ENCODE results near the gene KIF26B.

Gene KIF26B

GRCh38 chr1:245283001-245283400 is 128.2 kb downstream of the KIF26B start:
- H3K9me3 Mint-ChIP-seq = peaks cover 0 to 13% of the 10 kb centered on the region in 2 donors
- H3K27ac Mint-ChIP-seq = no peak overlapping the region
- ATAC-seq (no peak), DNase-seq (no peak)
- no peak overlapping the region for H3K4me3 Mint-ChIP-seq
- H3K4me1 Mint-ChIP-seq = no peaks in the 10 kb centered on the region
- peaks cover 11% of the 10 kb centered on the region for H3K27me3 Mint-ChIP-seq

GRCh38 chr1:245285168-245285567 is 130.4 kb downstream of the KIF26B start:
- no peaks in the 10 kb centered on the region for H3K4me1 Mint-ChIP-seq
- H3K9me3 Mint-ChIP-seq = peaks cover 0 to 13% of the 10 kb centered on the region in 2 donors
- H3K4me3 Mint-ChIP-seq = no peak overlapping the region
- H3K27ac Mint-ChIP-seq = no peak overlapping the region
- DNase-seq (no peak), ATAC-seq (no peak)
- H3K27me3 Mint-ChIP-seq = peaks cover 11% of the 10 kb centered on the region

GRCh38 chr1:245288796-245289195 is 134.0 kb downstream of the KIF26B start:
- Mint-ChIP-seq H3K9me3 (no peaks in the 10 kb centered on the region), H3K27me3 (peaks cover 12% of the 10 kb centered on the region), H3K4me1 (no peaks in the 10 kb centered on the region), H3K4me3 (no peak overlapping the region), H3K27ac (no peak overlapping the region)
- DNase-seq = no peak
- ATAC-seq = no peak

GRCh38 chr1:245290836-245291235 is 136.1 kb downstream of the KIF26B start:
- H3K27ac Mint-ChIP-seq = no peak overlapping the region
- no peak for DNase-seq

GRCh38 chr1:245291351-245291750 is 136.6 kb downstream of the KIF26B start:
- no peaks in the 10 kb centered on the region for H3K9me3 Mint-ChIP-seq
- H3K27me3 Mint-ChIP-seq = peaks cover 12% of the 10 kb centered on the region
- no peak for ATAC-seq

More at GRCh38 chr1:245290836-245291235, 136.1 kb downstream of the KIF26B start:
- Mint-ChIP-seq H3K27me3 (peaks cover 12% of the 10 kb centered on the region), H3K4me3 (no peak overlapping the region), H3K9me3 (no peaks in the 10 kb centered on the region), H3K4me1 (no peaks in the 10 kb centered on the region)
- ATAC-seq = no peak

GRCh38 chr1:245292141-245292540 is 137.4 kb downstream of the KIF26B start:
- Mint-ChIP-seq H3K27me3 (peaks cover 12% of the 10 kb centered on the region), H3K4me3 (no peak overlapping the region), H3K9me3 (no peaks in the 10 kb centered on the region), H3K27ac (no peak overlapping the region), H3K4me1 (no peaks in the 10 kb centered on the region)
- DNase-seq = no peak
- no peak for ATAC-seq

More at GRCh38 chr1:245291351-245291750, 136.6 kb downstream of the KIF26B start:
- Mint-ChIP-seq H3K27ac (no peak overlapping the region), H3K4me1 (no peaks in the 10 kb centered on the region), H3K4me3 (no peak overlapping the region)
- DNase-seq = no peak

GRCh38 chr1:245292553-245292952 is 137.8 kb downstream of the KIF26B start:
- ATAC-seq (no peak), DNase-seq (no peak)
- no peak overlapping the region for H3K4me3 Mint-ChIP-seq
- no peak overlapping the region for H3K27ac Mint-ChIP-seq
- peaks cover 12% of the 10 kb centered on the region for H3K27me3 Mint-ChIP-seq
- H3K9me3 Mint-ChIP-seq = no peaks in the 10 kb centered on the region
- H3K4me1 Mint-ChIP-seq = no peaks in the 10 kb centered on the region

GRCh38 chr1:245294020-245294419 is 139.2 kb downstream of the KIF26B start:
- peaks cover 12% of the 10 kb centered on the region for H3K27me3 Mint-ChIP-seq
- ATAC-seq = no peak
- H3K9me3 Mint-ChIP-seq = no peaks in the 10 kb centered on the region
- no peak overlapping the region for H3K4me3 Mint-ChIP-seq
- no peak overlapping the region for H3K27ac Mint-ChIP-seq
- no peaks in the 10 kb centered on the region for H3K4me1 Mint-ChIP-seq
- DNase-seq = no peak

- Mint-ChIP-seq H3K27me3 (peaks cover 12% of the 10 kb centered on the region), H3K27ac (no peak overlapping the region), H3K9me3 (no peaks in the 10 kb centered on the region), H3K4me1 (peaks cover 4% of the 10 kb centered on the region), H3K4me3 (no peak overlapping the region)
- DNase-seq (no peak), ATAC-seq (no peak)
These were observed 144.0 kb downstream of the KIF26B start for GRCh38 chr1:245298781-245299180.

- Mint-ChIP-seq H3K27ac (peak overlapping the region in 1 of 2 donors; percentile 27), H3K27me3 (peaks cover 17% of the 10 kb centered on the region), H3K4me3 (no peak overlapping the region), H3K4me1 (peaks cover 4% of the 10 kb centered on the region), H3K9me3 (no peaks in the 10 kb centered on the region)
- ATAC-seq (no peak), DNase-seq (no peak)
These were observed 146.4 kb downstream of the KIF26B start for GRCh38 chr1:245301162-245301580.

- Mint-ChIP-seq H3K27ac (no peak overlapping the region), H3K27me3 (peaks cover 17% of the 10 kb centered on the region), H3K9me3 (no peaks in the 10 kb centered on the region), H3K4me1 (peaks cover 4% of the 10 kb centered on the region), H3K4me3 (no peak overlapping the region)
- DNase-seq (no peak), ATAC-seq (no peak)
These were observed 147.1 kb downstream of the KIF26B start for GRCh38 chr1:245301921-245302320.

- H3K4me3 Mint-ChIP-seq = no peak overlapping the region
- H3K27ac Mint-ChIP-seq = no peak overlapping the region
- peaks cover 17% of the 10 kb centered on the region for H3K27me3 Mint-ChIP-seq
- ATAC-seq (no peak), DNase-seq (no peak)
- H3K4me1 Mint-ChIP-seq = peaks cover 4% of the 10 kb centered on the region
- H3K9me3 Mint-ChIP-seq = no peaks in the 10 kb centered on the region
These were observed 149.9 kb downstream of the KIF26B start for GRCh38 chr1:245304698-245305097.

GRCh38 chr1:245306020-245306419 is 151.2 kb downstream of the KIF26B start:
- no peaks in the 10 kb centered on the region for H3K9me3 Mint-ChIP-seq
- peaks cover 12% of the 10 kb centered on the region for H3K4me1 Mint-ChIP-seq
- no peak overlapping the region for H3K4me3 Mint-ChIP-seq
- H3K27me3 Mint-ChIP-seq = peaks cover 26% of the 10 kb centered on the region
- ATAC-seq (no peak), DNase-seq (no peak)
- H3K27ac Mint-ChIP-seq = no peak overlapping the region

- Mint-ChIP-seq H3K27me3 (peaks cover 22% of the 10 kb centered on the region), H3K4me3 (no peak overlapping the region), H3K4me1 (peaks cover 12% of the 10 kb centered on the region), H3K27ac (no peak overlapping the region), H3K9me3 (no peaks in the 10 kb centered on the region)
- ATAC-seq (no peak), DNase-seq (no peak)
These were observed 152.0 kb downstream of the KIF26B start for GRCh38 chr1:245306628-245307410.

- H3K27ac Mint-ChIP-seq = peak overlapping the region; percentile 83 to 94
- DNase-seq = peak in 1 of 2 donors; percentile 10
- peaks cover 12% of the 10 kb centered on the region for H3K4me1 Mint-ChIP-seq
- peak overlapping the region; percentile 76 to 90 for H3K4me3 Mint-ChIP-seq
- H3K27me3 Mint-ChIP-seq = peaks cover 13% of the 10 kb centered on the region
- peak; percentile 58 for ATAC-seq
- H3K9me3 Mint-ChIP-seq = no peaks in the 10 kb centered on the region
These were observed 156.1 kb downstream of the KIF26B start for GRCh38 chr1:245310571-245311531.

Measured in stimulated activated naive CD8-positive, alpha-beta T cell treated with anti-CD3 and anti-CD28 coated beads, Interleukin-15, amount 100 ng/mL, for 72 hours (primary cell).